SKM-1 (cell line): ENCODE results near the gene ZNF142.

Experiments
- DNase-seq: peaks from one replicate; lab custom pipeline; 2025; ENCODE audit not compliant: unreplicated experiment; lab: John Stamatoyannopoulos, UW

The ZNF142 gene

GRCh38 chr2:218659258-218659987 is at the start of gene ZNF142, which contains the start of gene BCS1L:
Gene ZNF142 (minus strand): TSS chr2:218659623. CDS start chr2:218656429, 3,194 bp downstream.
Gene BCS1L (plus strand): TSS chr2:218659683. CDS start chr2:218660988, 1,305 bp downstream.
- peak; percentile 92 for DNase-seq

GRCh38 chr2:218708086-218708485 is 48.7 kb upstream of the ZNF142 start:
- no peak for DNase-seq

GRCh38 chr2:218703341-218703740 is 43.9 kb upstream of the ZNF142 start:
- no peak for DNase-seq

GRCh38 chr2:218701806-218702205 is 42.4 kb upstream of the ZNF142 start:
- no peak for DNase-seq

- DNase-seq = no peak
Measured at GRCh38 chr2:218698885-218699284, 39.5 kb upstream of the ZNF142 start.

- no peak for DNase-seq
Measured at GRCh38 chr2:218694405-218695145, 35.2 kb upstream of the ZNF142 start.

- no peak for DNase-seq
Measured at GRCh38 chr2:218691234-218691633, 31.8 kb upstream of the ZNF142 start.

- peak; percentile 70 for DNase-seq
Measured at GRCh38 chr2:218687400-218688060, 28.1 kb upstream of the ZNF142 start.

GRCh38 chr2:218680061-218680460 is 20.6 kb upstream of the ZNF142 start:
- DNase-seq = no peak

GRCh38 chr2:218679119-218679518 is 19.7 kb upstream of the ZNF142 start:
- DNase-seq = peak; percentile 77

GRCh38 chr2:218671654-218672566 is 12.5 kb upstream of the ZNF142 start, which contains the start of the genes RNF25 and STK36:
Gene RNF25 (minus strand): TSS chr2:218672002. CDS start chr2:218671970, 32 bp downstream.
Gene STK36 (plus strand): TSS chr2:218672086. CDS start chr2:218672830, 744 bp downstream.
- DNase-seq = peak; percentile 75

GRCh38 chr2:218671097-218671653 is 11.8 kb upstream of the ZNF142 start:
- DNase-seq = no peak

GRCh38 chr2:218664653-218665052 is 5.2 kb upstream of the ZNF142 start:
- no peak for DNase-seq

GRCh38 chr2:218663901-218664300 is 4.5 kb upstream of the ZNF142 start:
- DNase-seq = no peak

- no peak for DNase-seq
Measured at GRCh38 chr2:218662827-218663226, 3.4 kb upstream of the ZNF142 start.

- no peak for DNase-seq
Measured at GRCh38 chr2:218662377-218662776, 3.0 kb upstream of the ZNF142 start.

- DNase-seq = no peak
Measured at GRCh38 chr2:218659988-218660358, 550 bp upstream of the ZNF142 start.

GRCh38 chr2:218658671-218659257 is 659 bp downstream of the ZNF142 start:
- peak; percentile 34 for DNase-seq

- no peak for DNase-seq
Measured at GRCh38 chr2:218655751-218656150, 3.7 kb downstream of the ZNF142 start.

- no peak for DNase-seq
Measured at GRCh38 chr2:218648787-218649100, 10.7 kb downstream of the ZNF142 start.
